IPS-NIHi11 (cell line): ENCODE data around the gene GDF9.

ENCODE experiments used
- DNase-seq: peaks from one replicate; pipeline ENCODE4 v3.0.0; 2012; ENCODE audit warnings: mixed read lengths, low spot score

The GDF9 gene

GRCh38 chr5:132836852-132837251 lies 29.4 kb downstream of the GDF9 start:
- no peak for DNase-seq

GRCh38 chr5:132834057-132834456 lies 32.2 kb downstream of the GDF9 start:
- DNase-seq = no peak

DNA sequence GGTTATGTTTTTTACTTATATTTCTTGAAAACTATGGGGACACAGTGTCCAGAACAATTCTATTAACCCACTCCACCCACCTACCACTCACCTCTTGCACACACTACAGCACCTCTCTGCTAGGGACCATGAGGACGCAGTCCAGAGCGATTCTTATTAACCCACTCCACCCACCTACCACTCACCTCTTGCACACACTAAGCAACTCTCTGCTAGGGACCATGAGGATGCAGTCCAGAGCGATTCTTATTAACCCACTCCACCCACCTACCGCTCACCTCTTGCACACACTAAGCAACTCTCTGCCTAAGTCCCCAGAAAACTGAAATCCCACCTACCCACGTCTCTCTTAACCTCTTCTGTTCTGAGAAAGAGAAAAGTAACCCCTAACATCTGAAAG lies 33.7 kb downstream of the GDF9 start:
- DNase-seq = no peak

- no peak for DNase-seq
These were observed 35.0 kb downstream of the GDF9 start for GRCh38 chr5:132831095-132831860.

GRCh38 chr5:132830436-132831094 lies 35.7 kb downstream of the GDF9 start, which contains the start of gene SHROOM1:
TSS of gene SHROOM1 (minus strand) at chr5:132830647. CDS start at chr5:132826140, 4,507 bp downstream.
- DNase-seq = peak; percentile 84

DNA sequence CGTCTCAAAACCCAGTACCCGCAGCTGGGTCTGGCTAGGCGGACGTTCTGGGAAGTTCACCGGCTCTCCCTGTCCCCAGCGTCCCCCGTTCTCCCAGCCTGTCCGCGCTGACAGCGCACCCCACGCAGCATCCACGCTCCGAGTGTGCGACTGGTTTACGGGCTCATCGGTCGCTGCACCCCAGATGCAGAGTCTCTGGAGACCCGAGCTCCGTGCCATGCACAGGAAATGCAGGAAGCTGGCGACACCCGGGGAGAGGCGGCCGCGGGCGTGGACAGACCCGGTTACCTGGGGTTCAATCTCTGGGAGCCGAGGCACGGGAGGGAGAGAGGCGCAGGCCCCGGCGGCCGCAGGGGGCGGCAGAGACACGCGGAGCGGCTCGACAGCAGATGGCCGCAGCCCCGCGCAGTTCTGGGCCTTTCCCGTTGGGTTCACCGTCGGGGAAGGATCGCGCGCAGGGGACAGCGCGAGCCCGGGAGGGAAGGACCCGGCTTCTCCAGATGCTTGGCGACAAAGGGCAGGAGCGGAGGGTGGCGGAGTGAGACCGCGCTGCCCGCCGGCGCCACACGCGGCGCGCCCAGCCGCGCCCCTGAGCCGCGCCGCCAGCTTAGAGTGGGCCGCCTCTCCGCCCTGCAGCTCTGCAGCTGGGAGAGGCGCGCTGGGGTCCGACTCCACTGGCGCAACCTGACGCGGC lies 36.4 kb downstream of the GDF9 start:
- DNase-seq = peak; percentile 89

GRCh38 chr5:132828846-132829494 lies 37.3 kb downstream of the GDF9 start:
- DNase-seq = no peak

DNA sequence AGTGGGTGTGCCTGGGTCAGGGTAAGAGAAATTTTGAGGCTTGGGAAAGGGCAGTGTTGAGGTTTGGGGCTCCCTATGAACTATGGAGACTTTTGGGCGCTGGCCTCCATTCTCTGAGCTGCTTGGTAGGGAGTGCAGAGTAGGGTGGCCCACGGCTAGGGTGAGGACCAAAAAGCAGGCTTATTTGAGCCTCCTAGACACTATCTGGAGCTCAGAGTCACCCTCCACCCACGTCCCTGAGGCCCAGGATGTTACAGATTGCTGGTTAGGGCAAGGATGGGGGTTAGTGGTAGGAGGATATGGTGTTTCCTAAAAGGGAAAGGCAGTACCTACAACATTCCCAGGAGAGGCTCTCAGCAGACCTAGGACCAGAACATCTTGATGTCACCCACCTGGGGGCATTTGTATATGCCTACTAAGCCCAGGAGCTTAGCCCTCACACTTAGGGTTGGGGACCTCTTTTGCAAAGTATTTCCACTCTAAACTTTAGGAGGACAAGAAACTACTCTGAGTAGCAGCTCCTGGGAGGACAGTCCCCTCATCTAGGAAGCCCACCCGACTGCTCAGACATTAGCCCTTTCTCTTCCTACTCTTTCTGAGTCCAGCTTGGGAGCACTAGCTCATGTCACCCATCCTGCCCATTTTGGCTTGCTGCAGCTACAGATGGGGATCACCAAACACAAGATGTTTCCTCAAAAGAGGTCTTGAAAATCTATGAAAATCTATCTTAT lies 38.2 kb downstream of the GDF9 start:
- no peak for DNase-seq

DNA sequence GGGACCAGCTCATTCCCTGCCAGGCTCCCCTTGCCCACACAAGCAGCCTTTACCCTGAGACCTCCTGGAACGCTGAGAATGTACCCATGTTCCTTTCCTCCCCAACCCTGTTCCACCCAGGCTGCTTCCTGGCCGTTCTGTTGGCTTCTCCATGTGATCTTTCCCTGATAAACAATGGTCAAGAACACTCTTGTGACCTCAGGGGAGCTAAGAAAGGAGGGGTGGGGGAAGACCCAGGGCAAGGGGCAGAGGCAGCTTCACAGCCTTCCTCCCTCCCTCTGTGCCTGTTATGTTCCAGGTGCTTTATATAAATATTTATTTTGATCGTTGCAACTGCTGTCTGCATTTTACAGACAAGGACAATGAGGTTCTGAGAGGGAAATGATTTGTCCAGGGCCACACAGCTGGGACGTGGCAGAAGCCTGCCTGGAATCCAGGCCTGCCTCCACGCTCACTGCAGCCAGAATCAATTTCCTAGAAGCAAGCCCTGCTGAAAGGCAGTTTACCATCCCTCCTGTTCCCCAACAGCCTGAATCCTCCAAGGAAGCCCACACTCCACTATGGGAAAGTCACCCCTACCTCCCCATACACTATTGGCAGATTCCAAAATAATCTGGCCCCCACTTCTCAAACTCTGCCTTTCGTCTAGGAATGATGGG lies 39.7 kb downstream of the GDF9 start:
- DNase-seq = no peak

GRCh38 chr5:132825834-132826391 lies 40.4 kb downstream of the GDF9 start:
- no peak for DNase-seq

- DNase-seq = peak; percentile 65
These were observed 41.0 kb downstream of the GDF9 start for GRCh38 chr5:132825033-132825833.

DNA sequence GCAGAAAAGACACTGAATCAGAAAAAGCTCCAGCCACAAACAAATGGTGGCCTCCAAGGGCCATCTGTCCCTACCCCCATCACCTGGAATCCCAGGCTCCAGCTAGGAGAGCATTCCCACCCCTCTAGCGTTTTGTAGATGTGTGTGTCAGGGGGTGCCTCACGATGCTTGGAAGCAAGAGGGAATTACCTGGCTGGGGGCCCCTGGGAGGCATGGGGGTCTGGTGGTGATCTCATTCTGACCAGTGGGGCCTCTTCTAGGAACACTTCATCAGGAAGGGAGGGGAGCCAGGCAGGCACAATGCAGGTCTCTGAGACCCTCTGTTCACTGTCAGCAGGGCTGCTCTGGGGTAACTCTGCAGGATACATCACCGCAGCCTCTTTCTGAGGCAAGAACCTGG lies 41.8 kb downstream of the GDF9 start:
- no peak for DNase-seq

GRCh38 chr5:132823481-132824050 lies 42.7 kb downstream of the GDF9 start:
- no peak for DNase-seq

DNA sequence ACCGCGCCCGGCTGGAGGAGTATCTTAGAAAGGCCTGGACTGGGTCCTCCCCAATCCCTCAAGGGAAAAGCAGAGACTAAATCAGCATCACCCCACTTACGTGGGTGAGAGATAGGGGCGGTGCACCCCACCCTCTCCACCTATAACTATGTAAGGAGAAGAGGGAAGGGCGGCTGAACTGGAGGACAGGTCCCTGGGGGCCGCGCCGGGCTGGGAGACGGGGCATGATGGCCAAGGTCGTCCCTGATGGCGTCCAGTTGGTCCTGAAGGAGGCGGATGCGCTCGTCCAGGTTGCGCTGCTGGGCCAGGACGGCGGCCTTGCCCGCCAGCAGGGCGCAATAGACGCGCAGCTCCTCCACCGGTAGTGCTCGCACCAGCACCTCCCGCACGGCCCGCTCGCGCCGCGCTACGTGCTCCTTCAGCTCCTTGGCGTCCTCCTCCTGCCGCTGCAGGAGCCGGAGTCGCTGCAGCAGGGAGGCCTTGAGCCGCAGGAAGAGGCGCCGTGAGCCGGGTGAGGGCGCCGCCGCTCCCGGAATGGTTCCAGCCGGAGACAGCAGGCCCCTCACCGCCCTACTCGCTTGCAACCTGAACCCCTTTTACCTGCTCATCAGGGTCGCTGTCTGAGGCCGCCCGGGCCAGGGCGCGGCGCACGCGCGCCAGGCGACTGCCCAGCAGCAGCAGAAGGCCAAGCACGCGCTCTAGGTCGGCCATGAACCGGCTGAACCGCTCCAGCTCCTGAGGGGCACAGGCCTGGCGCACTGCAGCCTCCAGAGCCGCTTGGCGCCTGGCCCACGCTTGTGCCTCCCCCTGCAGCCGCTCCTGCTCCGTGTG lies 43.4 kb downstream of the GDF9 start:
- peak; percentile 75 for DNase-seq

DNA sequence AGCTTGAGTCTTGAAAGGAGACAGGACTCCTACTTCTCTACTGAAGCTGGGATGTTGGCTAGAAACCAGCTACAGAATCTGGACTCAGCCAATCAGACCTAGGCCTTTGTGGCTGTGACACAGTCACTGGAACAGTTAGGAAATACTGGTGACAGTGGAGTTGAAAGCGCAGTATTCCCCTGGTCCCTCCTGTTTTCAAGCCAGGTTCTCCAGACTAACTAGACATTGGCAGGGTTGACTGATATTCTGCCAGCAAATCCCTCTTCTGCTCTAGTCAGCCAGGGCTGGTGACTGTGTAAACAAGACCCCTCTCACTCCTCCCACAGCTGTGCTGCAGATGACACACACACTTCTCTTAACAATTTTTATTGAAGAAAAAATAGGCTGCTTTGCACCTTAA lies 44.5 kb downstream of the GDF9 start:
- DNase-seq = no peak

DNA sequence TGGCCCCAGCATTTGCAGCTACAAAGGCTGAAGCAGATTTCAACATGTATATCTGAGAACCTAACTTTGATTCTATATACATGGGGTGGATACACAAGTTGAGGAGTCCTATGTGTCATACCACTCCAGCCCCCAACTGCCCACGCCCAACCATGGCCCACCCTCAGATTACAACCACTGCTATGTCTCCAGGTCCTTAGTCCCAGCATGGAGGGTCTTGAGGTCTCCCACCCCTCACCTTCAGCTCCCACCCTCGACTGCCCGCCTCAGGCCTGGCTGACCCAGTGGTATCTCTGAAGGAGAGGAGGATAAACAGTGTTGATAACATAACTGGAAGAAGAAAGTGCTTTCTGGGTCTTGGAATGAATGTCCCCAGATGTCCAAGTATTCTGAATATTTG lies 44.9 kb downstream of the GDF9 start:
- no peak for DNase-seq

DNA sequence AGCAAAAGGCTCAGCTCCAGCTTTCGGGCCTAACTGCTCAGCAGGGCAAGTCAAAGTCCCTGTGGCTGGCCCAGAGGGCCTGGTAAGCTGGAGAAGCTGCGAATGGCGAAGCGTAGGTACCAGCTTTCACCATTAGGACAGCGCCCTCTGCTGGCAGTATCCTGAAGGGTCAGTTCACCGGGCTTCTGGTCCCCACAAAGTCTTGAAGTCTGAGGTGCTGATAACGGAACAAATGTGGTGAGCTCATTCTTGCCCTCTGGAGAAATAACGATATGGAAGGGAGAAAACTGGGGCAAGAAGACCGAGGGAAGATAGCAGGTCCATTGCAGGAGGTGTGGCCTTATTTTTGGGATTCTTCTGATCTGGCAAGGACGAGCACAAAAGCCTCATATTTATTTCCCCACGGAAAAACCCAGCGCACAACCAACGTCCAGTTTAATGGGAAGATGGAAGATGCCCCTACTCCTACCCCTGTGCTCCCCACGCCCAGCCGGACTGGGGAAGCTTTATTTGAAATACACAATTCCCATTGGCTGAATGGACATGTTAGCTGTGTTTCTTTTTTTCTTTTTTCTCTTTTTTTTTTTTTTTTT lies 46.0 kb downstream of the GDF9 start:
- peak; percentile 86 for DNase-seq

DNA sequence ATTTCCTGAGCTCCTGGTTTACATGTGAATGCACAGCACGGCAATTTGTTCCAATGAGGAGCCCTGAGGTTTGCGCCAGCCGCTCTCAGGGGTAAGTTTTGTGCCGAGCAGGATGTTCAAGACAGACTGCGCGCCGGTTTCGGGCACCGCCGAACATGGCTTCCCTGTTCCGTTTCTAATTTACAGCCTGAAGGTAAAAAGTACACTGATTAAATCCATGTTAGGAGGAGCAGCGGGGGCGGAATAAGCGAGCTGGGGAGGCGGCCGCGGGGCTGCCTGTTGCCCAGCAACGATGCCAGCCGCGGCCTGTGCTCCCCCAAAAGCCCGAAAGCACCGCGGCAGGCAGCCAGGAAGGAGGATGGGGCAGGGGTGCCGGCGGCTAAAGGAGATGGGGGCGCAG lies 46.8 kb downstream of the GDF9 start:
- no peak for DNase-seq
